ENCODE results near the gene COL4A3.
A peak's percentile ranks its signal among the peaks of the same experiment; 100 is the strongest.
"Not testable (repeated sequence)": the region's sequence is repeated elsewhere in the genome, so short reads cannot be mapped to it uniquely, and the experiment has no call there.

COL4A3 gene

GRCh38 chr2:227219312-227220105, 55.1 kb downstream of the COL4A3 start:
- no peak for DNase-seq

GRCh38 chr2:227221120-227221519, 56.7 kb downstream of the COL4A3 start:
- DNase-seq, result no peak

DNA sequence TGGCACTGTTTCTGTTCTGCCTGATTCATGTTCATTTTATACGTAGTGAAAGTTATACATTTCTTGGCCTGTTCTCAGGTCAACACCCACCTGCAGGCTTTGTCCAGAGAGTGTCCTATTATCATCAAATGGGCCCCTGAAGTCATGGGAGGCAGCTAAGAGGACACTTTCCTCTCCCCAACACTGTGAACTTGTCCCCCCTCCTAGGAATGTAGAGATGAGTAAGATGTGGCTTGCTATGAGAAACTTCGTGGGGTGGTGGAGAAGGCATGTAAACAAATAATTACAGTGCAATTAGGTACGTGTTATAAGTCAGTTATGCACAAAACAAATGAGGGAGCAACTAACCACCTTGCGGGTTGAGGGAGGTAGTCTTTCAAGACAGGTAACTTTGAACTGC, 57.9 kb downstream of the COL4A3 start:
- DNase-seq, result no peak

DNA sequence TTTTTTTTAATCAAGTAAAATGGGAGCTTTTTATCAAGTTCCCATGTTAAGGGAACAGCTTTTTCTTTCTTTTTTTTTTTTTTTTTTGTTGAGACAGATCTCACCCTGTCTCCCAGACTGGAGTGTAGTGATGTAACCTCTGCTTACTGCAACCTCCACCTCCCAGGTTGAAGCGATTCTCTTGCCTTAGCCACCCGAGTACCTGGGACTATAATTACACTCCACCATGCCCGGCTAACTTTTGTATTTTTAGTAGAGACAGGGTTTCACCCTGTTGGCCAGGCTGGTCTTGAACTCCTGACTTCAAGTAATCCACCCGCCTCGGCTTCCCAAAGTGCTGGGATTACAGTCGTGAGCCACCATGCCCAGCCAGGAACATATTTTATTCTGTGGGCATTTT, 61.2 kb downstream of the COL4A3 start:
- DNase-seq, result not testable (repeated sequence)

DNA sequence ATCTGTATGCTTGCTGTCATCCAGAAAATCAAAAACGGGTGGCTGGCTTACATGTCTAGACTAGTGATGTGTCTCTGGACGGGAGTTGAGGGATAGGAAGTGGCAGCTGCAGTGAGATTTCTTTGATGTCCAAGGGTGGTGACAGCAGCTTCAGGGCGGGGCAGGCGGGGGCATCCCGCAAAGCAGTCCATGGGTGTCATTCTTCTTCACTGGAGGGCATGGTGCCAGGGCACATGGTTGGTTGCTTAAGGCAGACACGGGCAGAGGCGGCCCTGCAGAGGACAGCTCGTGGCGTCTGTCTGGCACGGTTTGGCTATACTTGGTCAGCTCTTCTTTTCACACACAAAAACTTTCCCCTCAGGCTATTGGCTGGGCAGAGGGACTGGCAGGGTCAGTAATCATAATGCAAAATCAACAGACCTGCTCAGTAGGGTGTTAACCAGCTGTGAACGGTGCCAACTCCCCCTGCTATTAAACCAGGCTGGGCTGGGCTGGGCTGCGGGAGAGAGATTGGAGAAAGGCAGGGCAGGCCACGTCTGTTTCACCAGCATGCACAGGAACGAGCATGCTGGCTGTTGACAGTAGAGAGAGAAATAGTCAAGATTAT, 63.7 kb downstream of the COL4A3 start:
- no peak for DNase-seq

DNA sequence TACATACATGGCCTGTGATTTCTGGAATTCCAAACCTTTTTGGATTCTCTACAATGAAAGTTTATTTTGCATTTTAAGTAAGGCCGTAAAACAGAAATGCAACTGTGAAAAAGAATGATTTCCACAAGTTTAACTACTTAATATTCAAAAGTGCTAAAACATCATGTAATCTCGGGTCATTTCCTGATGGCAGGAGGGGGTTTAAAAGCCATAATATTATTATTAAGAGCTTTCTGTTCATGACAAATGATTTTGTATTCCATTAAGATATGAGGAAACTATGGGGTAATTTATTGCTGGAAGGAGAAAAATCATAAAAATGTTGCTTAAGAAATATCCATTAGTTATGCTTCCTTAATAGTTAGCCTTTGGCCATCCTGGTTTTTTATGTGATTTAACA, 65.7 kb downstream of the COL4A3 start:
- DNase-seq, result no peak

DNA sequence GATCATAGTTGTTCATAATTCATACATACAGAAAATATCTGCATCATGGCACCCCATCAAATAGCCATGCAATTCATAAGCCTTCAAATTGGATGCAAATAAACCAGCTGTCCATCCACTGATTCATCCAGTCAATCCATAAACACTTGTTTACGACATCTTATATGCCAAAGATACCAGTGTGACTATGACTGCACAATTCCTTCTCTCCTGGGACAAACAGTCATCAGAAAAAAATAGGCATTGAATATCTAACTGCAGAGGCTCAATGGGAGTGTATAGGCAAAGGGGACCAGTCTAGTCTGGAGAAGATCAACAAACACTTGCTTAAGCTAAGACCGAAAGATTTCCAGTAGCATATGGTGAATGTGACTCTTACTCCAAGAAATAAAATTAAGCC, 70.0 kb downstream of the COL4A3 start:
- DNase-seq, result no peak

GRCh38 chr2:227237786-227238185, 73.4 kb downstream of the COL4A3 start:
- no peak for DNase-seq

GRCh38 chr2:227238238-227239237, 74.1 kb downstream of the COL4A3 start:
- peak; percentile 56 for DNase-seq

DNA sequence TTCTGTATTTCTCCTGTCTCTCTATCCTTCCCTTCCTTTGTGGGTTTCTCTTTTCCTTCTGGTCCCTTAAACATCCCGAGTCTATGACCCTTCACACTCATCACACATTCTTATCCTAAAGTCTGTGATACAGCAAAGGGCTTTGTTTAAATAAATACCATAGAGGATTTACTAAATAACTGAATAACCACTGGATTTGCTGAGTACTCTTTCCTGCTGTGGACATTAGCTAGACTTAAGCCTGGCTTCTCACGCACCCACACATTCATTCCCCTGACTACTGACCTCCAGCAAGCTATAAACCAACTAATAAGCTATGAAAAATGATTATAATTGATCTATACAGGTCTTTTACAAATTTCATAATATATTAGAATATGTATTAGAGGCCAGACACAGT, 76.6 kb downstream of the COL4A3 start:
- DNase-seq, result no peak

GRCh38 chr2:227248876-227249275, 84.5 kb downstream of the COL4A3 start:
- no peak for DNase-seq

GRCh38 chr2:227252831-227253230, 88.4 kb downstream of the COL4A3 start:
- DNase-seq, result no peak

- no peak for DNase-seq
These were observed 92.2 kb downstream of the COL4A3 start for GRCh38 chr2:227256605-227257004.

GRCh38 chr2:227257820-227258219, 93.4 kb downstream of the COL4A3 start:
- no peak for DNase-seq

GRCh38 chr2:227260041-227260440, 95.6 kb downstream of the COL4A3 start:
- DNase-seq, result no peak

GRCh38 chr2:227267410-227268115, 103.1 kb downstream of the COL4A3 start:
- no peak for DNase-seq

DNA sequence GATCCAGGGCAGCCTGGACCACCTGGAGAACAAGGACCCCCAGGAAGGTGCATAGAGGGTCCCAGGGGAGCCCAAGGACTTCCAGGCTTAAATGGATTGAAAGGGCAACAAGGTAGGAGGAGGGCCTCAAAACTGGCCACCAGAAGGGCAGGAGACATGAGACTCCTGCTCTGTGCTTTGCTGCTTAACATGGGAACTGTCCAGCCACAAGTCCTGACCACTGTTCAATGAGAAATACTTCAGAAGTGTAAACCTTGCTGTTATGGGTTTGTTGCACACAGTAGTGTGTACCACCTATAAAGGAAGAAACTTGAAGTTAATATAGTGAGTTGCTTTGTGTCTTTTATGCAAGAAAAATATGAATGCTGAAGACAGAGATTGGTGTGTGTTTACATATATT, 116.5 kb downstream of the COL4A3 start:
- no peak for DNase-seq

DNA sequence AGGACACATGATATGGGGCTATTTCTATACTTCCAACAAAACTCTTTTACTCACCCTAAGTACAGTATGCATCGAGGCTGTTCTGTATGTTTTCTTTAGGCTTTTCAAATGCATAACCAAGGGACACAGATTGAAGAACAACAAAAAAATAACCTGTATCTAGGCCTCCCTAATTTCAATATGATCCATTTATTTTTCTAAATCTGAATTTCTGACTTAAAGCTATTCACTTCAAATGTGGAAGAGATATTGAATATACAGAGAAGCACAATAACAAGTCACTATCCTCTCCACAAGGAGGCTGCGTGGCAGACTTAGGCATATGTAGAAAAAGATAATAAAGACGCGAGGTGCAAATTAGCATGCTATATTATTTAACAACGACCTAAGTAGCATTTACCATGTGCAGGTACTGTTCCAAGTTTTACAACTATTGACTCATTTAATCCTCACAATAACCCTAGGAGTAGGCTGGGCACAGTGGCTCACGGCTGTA, 121.4 kb downstream of the COL4A3 start:
- DNase-seq, result no peak

- DNase-seq, result no peak
These were observed 123.3 kb downstream of the COL4A3 start for GRCh38 chr2:227287771-227288170.

DNA sequence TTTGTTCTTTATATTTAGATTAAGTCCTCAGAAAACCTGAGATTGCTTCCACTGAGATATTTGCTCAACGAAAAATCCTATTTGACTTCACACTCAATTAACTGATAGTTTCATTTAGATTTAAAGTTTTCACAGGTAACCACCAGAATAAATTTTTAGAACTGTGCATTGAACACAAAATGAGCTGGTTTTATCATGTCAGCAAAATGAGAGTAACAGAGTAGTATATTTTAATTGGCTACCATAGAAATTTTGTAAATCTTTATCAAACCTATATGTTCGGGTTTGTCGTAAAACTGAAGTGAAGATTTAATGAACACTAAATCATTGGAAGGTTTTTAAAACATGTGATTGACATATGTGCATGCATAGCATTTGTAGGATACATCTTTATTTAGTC, 127.9 kb downstream of the COL4A3 start:
- no peak for DNase-seq

DNA sequence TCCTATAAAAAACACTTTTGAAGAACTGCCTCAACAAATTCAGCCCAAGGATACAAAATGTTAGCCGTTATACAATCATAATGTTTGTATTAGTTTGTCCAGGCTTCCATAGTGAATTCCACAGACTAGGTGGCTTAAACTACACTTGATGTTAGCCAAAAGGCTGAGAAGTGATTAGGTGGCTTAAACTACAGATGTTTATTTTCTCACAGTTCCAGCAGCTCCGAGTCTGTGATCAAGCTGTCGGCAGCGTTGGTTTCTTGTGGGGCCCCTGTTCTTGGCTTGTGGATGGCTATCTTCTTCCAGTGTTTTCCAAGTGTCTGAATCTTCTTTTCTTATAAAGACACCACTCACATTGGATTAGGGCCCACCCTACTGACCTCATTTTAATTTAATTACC, 129.1 kb downstream of the COL4A3 start:
- DNase-seq, result no peak

GRCh38 chr2:227295806-227296205, 131.4 kb downstream of the COL4A3 start:
- no peak for DNase-seq

All from CD4-positive, alpha-beta T cell treated with Interleukin-17A for 1 hour (primary cell).